ENCODE results near the gene NOS1AP.

DNA sequence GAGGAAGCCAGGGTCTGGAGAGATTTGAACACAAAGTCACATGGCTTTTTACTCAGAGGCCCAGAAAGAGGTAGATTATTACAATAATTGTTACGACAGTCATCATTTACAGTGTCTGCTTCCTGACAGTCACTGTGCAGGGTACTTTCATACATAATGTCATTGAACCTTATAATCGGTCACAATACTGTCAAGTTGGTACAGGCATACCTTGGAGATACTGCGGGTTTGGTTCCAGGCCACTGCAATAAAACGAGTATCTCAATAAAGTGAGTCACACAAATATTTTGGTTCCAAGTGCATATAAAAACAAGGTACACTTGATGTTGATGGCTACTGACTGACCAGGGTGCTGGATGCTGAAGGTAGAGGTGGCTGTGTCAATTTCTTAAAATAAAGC is 112.6 kb downstream of the NOS1AP start:
- TF ChIP-seq, protein P1, sequence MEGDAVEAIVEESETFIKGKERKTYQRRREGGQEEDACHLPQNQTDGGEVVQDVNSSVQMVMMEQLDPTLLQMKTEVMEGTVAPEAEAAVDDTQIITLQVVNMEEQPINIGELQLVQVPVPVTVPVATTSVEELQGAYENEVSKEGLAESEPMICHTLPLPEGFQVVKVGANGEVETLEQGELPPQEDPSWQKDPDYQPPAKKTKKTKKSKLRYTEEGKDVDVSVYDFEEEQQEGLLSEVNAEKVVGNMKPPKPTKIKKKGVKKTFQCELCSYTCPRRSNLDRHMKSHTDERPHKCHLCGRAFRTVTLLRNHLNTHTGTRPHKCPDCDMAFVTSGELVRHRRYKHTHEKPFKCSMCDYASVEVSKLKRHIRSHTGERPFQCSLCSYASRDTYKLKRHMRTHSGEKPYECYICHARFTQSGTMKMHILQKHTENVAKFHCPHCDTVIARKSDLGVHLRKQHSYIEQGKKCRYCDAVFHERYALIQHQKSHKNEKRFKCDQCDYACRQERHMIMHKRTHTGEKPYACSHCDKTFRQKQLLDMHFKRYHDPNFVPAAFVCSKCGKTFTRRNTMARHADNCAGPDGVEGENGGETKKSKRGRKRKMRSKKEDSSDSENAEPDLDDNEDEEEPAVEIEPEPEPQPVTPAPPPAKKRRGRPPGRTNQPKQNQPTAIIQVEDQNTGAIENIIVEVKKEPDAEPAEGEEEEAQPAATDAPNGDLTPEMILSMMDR (IDR thresholded peaks at IDR 0.05): no peak
- no peak for TF ChIP-seq POLR2AphosphoS5 (IDR thresholded peaks at IDR 0.05; ENCODE audit: low read depth, low read length)

All from SK-N-SH (cell line).